Caco-2 (cell line): ENCODE measurements around the gene STK32B. TPM values are rescaled to one million over a fixed set of nuclear protein-coding genes. Genes with fewer than 3 reads are reported as not detected.

Experiments used
- BruUV-seq: library from RNA; stranded (reverse); fragments of 400-500 nt; replicated peaks from 2 replicates; lab custom pipeline; 2021; lab: Mats Ljungman, UMichigan
- CTCF ChIA-PET: fragments of 300-600 bp; sonication (Branson Sonifier 250); formaldehyde crosslinking; loops from one replicate; lab custom pipeline; 2022; ENCODE audit warnings: antibody characterized with exemption; lab: Charles Lee
- POLR2A ChIA-PET: fragments of 300-600 bp; sonication (Branson Sonifier 250); formaldehyde crosslinking; loops from one replicate; lab custom pipeline; 2022; ENCODE audit warnings: antibody characterized with exemption; lab: Charles Lee
- DNase-seq, 2 experiments: peaks; one replicate each; pipeline versions ENCODE4 v3.0.0 to v3.0.0-alpha.2; 2020 to 2022
- H3K27me3 ChIP-seq: replicated peaks from 2 replicates; pipeline ENCODE4 v1.6.0; 2011; ENCODE audit warnings: low read length; ENCODE audit not compliant: control insufficient read depth, insufficient read depth
- H3K36me3 ChIP-seq: 2 replicates; pipeline ENCODE4 v1.5.1; 2011; ENCODE audit warnings: low read length; ENCODE audit not compliant: control insufficient read depth, insufficient read depth
- H3K4me1 ChIP-seq: fragments of 250-450 bp; sonication (Bioruptor Pico); 2 replicates; pipeline ENCODE4 v1.5.1; 2020; ENCODE audit warnings: mild to moderate bottlenecking
- H3K4me3 ChIP-seq: 2 replicates; pipeline ENCODE4 v1.5.1; 2011; ENCODE audit warnings: low read depth, mild to moderate bottlenecking, control low read depth, low read length
- H3K9me3 ChIP-seq: fragments of 250-450 bp; sonication (Bioruptor Pico); 2 replicates; pipeline ENCODE4 v1.5.1; 2020; ENCODE audit warnings: mild to moderate bottlenecking, moderate library complexity
- H3K27ac Mint-ChIP-seq: one replicate; pipeline ENCODE4 v1.8.0; 2022; ENCODE audit warnings: mixed read lengths; ENCODE audit not compliant: unreplicated experiment
- H3K27me3 Mint-ChIP-seq: one replicate; pipeline ENCODE4 v1.8.0; 2022; ENCODE audit warnings: mixed read lengths; ENCODE audit not compliant: insufficient read depth, unreplicated experiment
- H3K36me3 Mint-ChIP-seq: one replicate; pipeline ENCODE4 v1.8.0; 2022; ENCODE audit warnings: mild to moderate bottlenecking, mixed read lengths; ENCODE audit not compliant: insufficient read depth, unreplicated experiment
- H3K4me1 Mint-ChIP-seq: one replicate; pipeline ENCODE4 v1.8.0; 2022; ENCODE audit warnings: low read depth, mixed read lengths; ENCODE audit not compliant: unreplicated experiment
- H3K4me3 Mint-ChIP-seq: one replicate; pipeline ENCODE4 v1.8.0; 2022; ENCODE audit warnings: mild to moderate bottlenecking, moderate library complexity, mixed read lengths; ENCODE audit not compliant: unreplicated experiment
- H3K9me3 Mint-ChIP-seq: one replicate; pipeline ENCODE4 v1.8.0; 2022; ENCODE audit warnings: mixed read lengths; ENCODE audit not compliant: unreplicated experiment
- intact Hi-C: fragments of 100-400 bp; cut with micrococcal nuclease; formaldehyde crosslinking; loops from one replicate; pipeline ENCODE4 v1.10.0; 2022; ENCODE audit not compliant: unreplicated experiment
- total RNA-seq: library from RNA; stranded (reverse); gene quantifications from 2 replicates; pipeline ENCODE4 v1.2.3, GENCODE V29; 2022
- TF ChIP-seq, protein P1 (sequence below), 2 experiments: fragments of 200-600 bp in 1 of 2; IDR thresholded peaks; 1 replicate in 1 of 2; 2 replicates in 1 of 2; pipeline versions ENCODE4 v1.5.1 to v1.8.0; 2011 to 2022; ENCODE audit warnings: antibody characterized with exemption in 1 of 2, control low read depth in 1 of 2, inconsistent platforms in 1 of 2, low read depth in 1 of 2, low read length in 1 of 2, mild to moderate bottlenecking in 1 of 2, moderate library complexity in 1 of 2; ENCODE audit not compliant: insufficient read depth in 1 of 2, severe bottlenecking in 1 of 2, unreplicated experiment in 1 of 2

Gene STK32B
- total RNA-seq, 1 experiment from 2014 or later, result 11.2 TPM

- ChIA-PET POLR2A (no interaction called here), CTCF (no interaction called here)
- H3K36me3 Mint-ChIP-seq, result no peaks in the 10 kb centered on the region
- Histone ChIP-seq H3K4me1 (no peaks in the 10 kb centered on the region), H3K27me3 (no peaks in the 10 kb centered on the region), H3K4me3 (no peak overlapping the region), H3K36me3 (no peaks in the 10 kb centered on the region), H3K9me3 (no peaks in the 10 kb centered on the region)
- H3K27ac Mint-ChIP-seq, result no peak overlapping the region
- DNase-seq, result no peak
- H3K4me1 Mint-ChIP-seq, result no peaks in the 10 kb centered on the region
- no peak overlapping the region for H3K4me3 Mint-ChIP-seq
- intact Hi-C loops, result no loop called here
- no peaks in the 10 kb centered on the region for H3K9me3 Mint-ChIP-seq
- TF ChIP-seq, protein P1, sequence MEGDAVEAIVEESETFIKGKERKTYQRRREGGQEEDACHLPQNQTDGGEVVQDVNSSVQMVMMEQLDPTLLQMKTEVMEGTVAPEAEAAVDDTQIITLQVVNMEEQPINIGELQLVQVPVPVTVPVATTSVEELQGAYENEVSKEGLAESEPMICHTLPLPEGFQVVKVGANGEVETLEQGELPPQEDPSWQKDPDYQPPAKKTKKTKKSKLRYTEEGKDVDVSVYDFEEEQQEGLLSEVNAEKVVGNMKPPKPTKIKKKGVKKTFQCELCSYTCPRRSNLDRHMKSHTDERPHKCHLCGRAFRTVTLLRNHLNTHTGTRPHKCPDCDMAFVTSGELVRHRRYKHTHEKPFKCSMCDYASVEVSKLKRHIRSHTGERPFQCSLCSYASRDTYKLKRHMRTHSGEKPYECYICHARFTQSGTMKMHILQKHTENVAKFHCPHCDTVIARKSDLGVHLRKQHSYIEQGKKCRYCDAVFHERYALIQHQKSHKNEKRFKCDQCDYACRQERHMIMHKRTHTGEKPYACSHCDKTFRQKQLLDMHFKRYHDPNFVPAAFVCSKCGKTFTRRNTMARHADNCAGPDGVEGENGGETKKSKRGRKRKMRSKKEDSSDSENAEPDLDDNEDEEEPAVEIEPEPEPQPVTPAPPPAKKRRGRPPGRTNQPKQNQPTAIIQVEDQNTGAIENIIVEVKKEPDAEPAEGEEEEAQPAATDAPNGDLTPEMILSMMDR (IDR thresholded peaks at IDR 0.05; ENCODE audit: insufficient read depth in 1 of 2, low read depth in 1 of 2, low read length in 1 of 2, severe bottlenecking in 1 of 2, unreplicated experiment in 1 of 2), result no peak
- no TSS peak for BruUV-seq
- H3K27me3 Mint-ChIP-seq, result no peaks in the 10 kb centered on the region
These were observed 149.2 kb downstream of the STK32B start for GRCh38 chr4:5200513-5200912.

DNA sequence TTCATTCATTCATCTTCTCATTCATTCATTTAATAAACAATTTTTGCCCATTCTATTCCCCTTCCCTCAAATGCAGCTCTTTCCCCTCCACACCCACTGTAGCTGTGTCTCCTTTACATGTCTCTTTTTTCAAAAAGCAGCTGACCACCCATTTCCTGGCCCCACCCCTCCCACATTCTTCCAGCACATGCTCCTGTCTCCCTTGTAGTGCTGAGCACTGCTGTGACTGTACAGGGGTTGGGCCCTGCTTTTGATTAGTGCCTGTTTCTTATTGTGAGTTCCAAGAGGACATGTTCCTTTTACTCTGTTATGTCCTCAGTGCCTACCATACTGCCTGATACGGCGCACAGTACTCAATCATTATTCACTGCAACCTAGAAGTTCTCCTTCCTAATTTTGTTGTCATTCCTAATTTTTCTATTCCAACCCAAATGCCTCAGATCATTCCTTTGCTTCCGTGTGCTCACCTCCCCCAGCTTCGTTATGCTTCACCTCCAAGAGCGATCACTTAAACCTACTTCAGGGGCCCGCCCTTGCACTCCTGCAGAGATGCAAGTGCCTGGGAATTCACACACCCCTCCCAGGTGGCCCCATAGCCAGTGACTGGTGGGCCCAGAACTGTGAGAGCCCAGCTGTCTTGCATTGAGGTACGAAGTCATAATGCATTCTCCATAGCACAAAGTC, 152.2 kb downstream of the STK32B start:
- TF ChIP-seq, protein P1 (IDR thresholded peaks at IDR 0.05; ENCODE audit: insufficient read depth in 1 of 2, low read depth in 1 of 2, low read length in 1 of 2, severe bottlenecking in 1 of 2, unreplicated experiment in 1 of 2), result no peak
- Mint-ChIP-seq H3K4me1 (no peaks in the 10 kb centered on the region), H3K9me3 (no peaks in the 10 kb centered on the region), H3K27ac (no peak overlapping the region), H3K27me3 (no peaks in the 10 kb centered on the region), H3K36me3 (no peaks in the 10 kb centered on the region), H3K4me3 (no peak overlapping the region)
- Histone ChIP-seq H3K9me3 (no peaks in the 10 kb centered on the region), H3K27me3 (no peaks in the 10 kb centered on the region), H3K4me3 (no peak overlapping the region), H3K36me3 (no peaks in the 10 kb centered on the region), H3K4me1 (no peaks in the 10 kb centered on the region)
- no peak for DNase-seq
- intact Hi-C loops, result no loop called here
- BruUV-seq, result no TSS peak
- ChIA-PET POLR2A (no interaction called here), CTCF (no interaction called here)

- Histone ChIP-seq H3K4me3 (no peak overlapping the region), H3K9me3 (no peaks in the 10 kb centered on the region), H3K27me3 (no peaks in the 10 kb centered on the region), H3K4me1 (no peaks in the 10 kb centered on the region), H3K36me3 (no peaks in the 10 kb centered on the region)
- Mint-ChIP-seq H3K9me3 (no peaks in the 10 kb centered on the region), H3K36me3 (no peaks in the 10 kb centered on the region), H3K4me1 (no peaks in the 10 kb centered on the region), H3K27me3 (no peaks in the 10 kb centered on the region), H3K27ac (no peak overlapping the region), H3K4me3 (no peak overlapping the region)
- no peak for DNase-seq
- BruUV-seq, result no TSS peak
- intact Hi-C loops, result no loop called here
- ChIA-PET POLR2A (no interaction called here), CTCF (no interaction called here)
- TF ChIP-seq, protein P1 (IDR thresholded peaks at IDR 0.05; ENCODE audit: insufficient read depth in 1 of 2, low read depth in 1 of 2, low read length in 1 of 2, severe bottlenecking in 1 of 2, unreplicated experiment in 1 of 2), result no peak
These were observed 152.7 kb downstream of the STK32B start for GRCh38 chr4:5203993-5204310.
